ENCODE results near the gene TVP23C.

The TVP23C gene

GRCh38 chr17:15496735-15497670 lies 66.3 kb downstream of the TVP23C start:
- Histone ChIP-seq H3K27me3 (no peaks in the 10 kb centered on the region), H3K4me3 (no peak overlapping the region), H3K36me3 (peaks cover 0 to 28% (median 0%) of the 10 kb centered on the region in 3 donors), H3K4me1 (peaks cover 0 to 3% (median 1%) of the 10 kb centered on the region in 4 donors), H3K27ac (no peak overlapping the region), H3K9me3 (no peaks in the 10 kb centered on the region)
- no peak for TF ChIP-seq CTCF (IDR thresholded peaks at IDR 0.05)
- no peak for DNase-seq
- intact Hi-C loops (cut with DNase I; ENCODE audit: low total_unique reads): no loop called here

GRCh38 chr17:15494821-15495220 lies 68.5 kb downstream of the TVP23C start:
- Histone ChIP-seq H3K36me3 (peaks cover 0 to 28% (median 0%) of the 10 kb centered on the region in 3 donors), H3K4me1 (no peaks in the 10 kb centered on the region), H3K27me3 (no peaks in the 10 kb centered on the region), H3K9me3 (no peaks in the 10 kb centered on the region), H3K27ac (no peak overlapping the region), H3K4me3 (no peak overlapping the region)
- no peak for TF ChIP-seq CTCF (IDR thresholded peaks at IDR 0.05)
- intact Hi-C loops (cut with DNase I; ENCODE audit: low total_unique reads): no loop called here
- no peak for DNase-seq

- Histone ChIP-seq H3K4me3 (no peak overlapping the region), H3K27ac (no peak overlapping the region), H3K4me1 (no peaks in the 10 kb centered on the region), H3K9me3 (no peaks in the 10 kb centered on the region), H3K27me3 (no peaks in the 10 kb centered on the region), H3K36me3 (peaks cover 0 to 20% (median 0%) of the 10 kb centered on the region in 3 donors)
- no peak for DNase-seq
- intact Hi-C loops (cut with DNase I; ENCODE audit: low total_unique reads): no loop called here
- TF ChIP-seq CTCF (IDR thresholded peaks at IDR 0.05): no peak
These were observed 69.6 kb downstream of the TVP23C start for GRCh38 chr17:15493693-15494035.

- H3K4me3 ChIP-seq: no peak overlapping the region
- no peaks in the 10 kb centered on the region for H3K9me3 ChIP-seq
- peaks cover 0 to 14% (median 0%) of the 10 kb centered on the region in 3 donors for H3K36me3 ChIP-seq
- no peaks in the 10 kb centered on the region for H3K4me1 ChIP-seq
- DNase-seq: no peak
- no peaks in the 10 kb centered on the region for H3K27me3 ChIP-seq
- intact Hi-C loops (cut with DNase I; ENCODE audit: low total_unique reads): no loop called here
- no peak overlapping the region for H3K27ac ChIP-seq
- TF ChIP-seq CTCF (IDR thresholded peaks at IDR 0.05): no peak
These were observed 70.2 kb downstream of the TVP23C start for GRCh38 chr17:15492791-15493692.

DNA sequence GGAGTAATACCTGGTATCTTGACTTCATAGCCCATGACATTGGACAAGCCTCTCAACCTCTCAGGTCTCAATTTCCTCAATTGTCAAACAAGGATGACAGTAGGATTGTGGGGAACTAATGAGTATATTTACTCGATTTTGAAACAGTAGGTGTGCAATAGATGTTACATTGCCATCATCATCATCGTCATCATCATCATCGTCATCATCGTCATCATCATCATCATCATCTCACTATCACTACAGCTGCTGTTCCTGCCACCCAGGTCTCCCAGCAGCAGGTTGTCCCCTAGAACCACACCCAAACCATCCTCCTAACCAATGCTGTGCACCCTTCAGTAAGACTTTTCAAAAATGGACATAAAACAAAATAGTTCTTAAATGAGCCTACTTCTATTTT lies 71.1 kb downstream of the TVP23C start:
- Histone ChIP-seq H3K9me3 (no peaks in the 10 kb centered on the region), H3K4me1 (no peaks in the 10 kb centered on the region), H3K4me3 (no peak overlapping the region), H3K27me3 (no peaks in the 10 kb centered on the region), H3K27ac (no peak overlapping the region), H3K36me3 (peaks cover 0 to 11% (median 0%) of the 10 kb centered on the region in 3 donors)
- intact Hi-C loops (cut with DNase I; ENCODE audit: low total_unique reads): no loop called here
- TF ChIP-seq CTCF (IDR thresholded peaks at IDR 0.05): no peak
- DNase-seq: no peak

All from tibial artery (tissue), 4 donors.